ENCODE results near the gene C5orf52. TPM values are rescaled to one million over a fixed set of nuclear protein-coding genes. Genes with fewer than 3 reads are reported as not detected.

Gene C5orf52
- total RNA-seq, 3 donors from 2014 or later, result not detected

- no peaks in the 10 kb centered on the region for H3K4me1 ChIP-seq
- TF ChIP-seq POLR2AphosphoS5 (IDR thresholded peaks at IDR 0.05) (no peak), POLR2A (IDR thresholded peaks at IDR 0.05) (no peak), CTCF (IDR thresholded peaks at IDR 0.05) (no peak)
- H3K27me3 ChIP-seq, result no peaks in the 10 kb centered on the region
- no peaks in the 10 kb centered on the region for H3K9me3 ChIP-seq
- no peak for DNase-seq (ENCODE audit: low spot score in 2 of 2)
- H3K27ac ChIP-seq, result no peak overlapping the region
- no peak overlapping the region for H3K4me3 ChIP-seq
- no peaks in the 10 kb centered on the region for H3K36me3 ChIP-seq
- intact Hi-C loops (cut with DNase I; ENCODE audit: low total_unique reads), result loop anchor here (10.0 kb wide), 1 partner anchor 344 kb away; no protein-coding TSS in a partner anchor
These were observed 22.9 kb upstream of the C5orf52 start for GRCh38 chr5:157648275-157648990.

GRCh38 chr5:157649101-157649500 lies 22.2 kb upstream of the C5orf52 start:
- H3K4me3 ChIP-seq, result no peak overlapping the region
- H3K27me3 ChIP-seq, result no peaks in the 10 kb centered on the region
- H3K9me3 ChIP-seq, result no peaks in the 10 kb centered on the region
- no peak for DNase-seq (ENCODE audit: low spot score in 2 of 2)
- intact Hi-C loops (cut with DNase I; ENCODE audit: low total_unique reads), result loop anchor here (10.0 kb wide), 1 partner anchor 344 kb away; no protein-coding TSS in a partner anchor
- TF ChIP-seq POLR2A (IDR thresholded peaks at IDR 0.05), result no peak
- no peak for TF ChIP-seq CTCF (IDR thresholded peaks at IDR 0.05)
- no peak for TF ChIP-seq POLR2AphosphoS5 (IDR thresholded peaks at IDR 0.05)
- no peaks in the 10 kb centered on the region for H3K4me1 ChIP-seq
- H3K36me3 ChIP-seq, result no peaks in the 10 kb centered on the region
- H3K27ac ChIP-seq, result no peak overlapping the region

GRCh38 chr5:157650991-157651611 lies 20.2 kb upstream of the C5orf52 start:
- intact Hi-C loops (cut with DNase I; ENCODE audit: low total_unique reads), result no loop called here
- no peak for TF ChIP-seq POLR2AphosphoS5 (IDR thresholded peaks at IDR 0.05)
- TF ChIP-seq POLR2A (IDR thresholded peaks at IDR 0.05), result no peak
- TF ChIP-seq CTCF (IDR thresholded peaks at IDR 0.05), result no peak

GRCh38 chr5:157651623-157652376 lies 19.5 kb upstream of the C5orf52 start:
- intact Hi-C loops (cut with DNase I; ENCODE audit: low total_unique reads), result no loop called here
- Histone ChIP-seq H3K27ac (no peak overlapping the region), H3K4me1 (no peaks in the 10 kb centered on the region), H3K27me3 (no peaks in the 10 kb centered on the region), H3K4me3 (peak overlapping the region; percentile 30 to 69 (median 46)), H3K9me3 (peaks cover 0 to 3% of the 10 kb centered on the region in 2 donors), H3K36me3 (no peaks in the 10 kb centered on the region)
- peak; percentile 27 to 66 for DNase-seq (ENCODE audit: low spot score in 2 of 2)
- TF ChIP-seq POLR2A (IDR thresholded peaks at IDR 0.05) (no peak), CTCF (IDR thresholded peaks at IDR 0.05) (no peak), POLR2AphosphoS5 (IDR thresholded peaks at IDR 0.05) (no peak)

More at GRCh38 chr5:157650991-157651611, 20.2 kb upstream of the C5orf52 start:
- H3K27me3 ChIP-seq, result no peaks in the 10 kb centered on the region
- no peaks in the 10 kb centered on the region for H3K4me1 ChIP-seq
- peak overlapping the region; percentile 30 to 69 (median 46) for H3K4me3 ChIP-seq
- H3K36me3 ChIP-seq, result no peaks in the 10 kb centered on the region
- no peak overlapping the region for H3K27ac ChIP-seq
- peaks cover 0 to 3% of the 10 kb centered on the region in 2 donors for H3K9me3 ChIP-seq
- DNase-seq (ENCODE audit: low spot score in 2 of 2), result no peak

Measured in breast epithelium (tissue), 4 donors.